Measurements from ENCODE around the gene FEZ2. TPM values are rescaled to one million over a fixed set of nuclear protein-coding genes. Genes with fewer than 3 reads are reported as not detected.

FEZ2 gene
- total and polyA plus RNA-seq, 12 donors: 13.9 to 103 (median 63.5) TPM

- H3K9me3 ChIP-seq (replicated peaks in 1 of 3): no peaks in the 10 kb centered on the region
- H3K36me3 ChIP-seq (replicated peaks in 1 of 2): peaks cover 0 to 8% of the 10 kb centered on the region in 2 donors
- no peaks in the 10 kb centered on the region for H3K4me1 ChIP-seq (replicated peaks in 1 of 2)
- no peaks in the 10 kb centered on the region for H3K27me3 ChIP-seq
- intact Hi-C loops (cut with DNase I): no loop called here
- WGBS, 4 donors: 88 to 97% (median 90%) methylated on average over 5 of the region's 5 CpGs
- H3K27ac ChIP-seq: no peak overlapping the region
- TF ChIP-seq CTCF (IDR thresholded peaks at IDR 0.05) (no peak), POLR2A (IDR thresholded peaks at IDR 0.05) (no peak)
- no peak overlapping the region for H3K4me3 ChIP-seq
- DNase-seq: no peak
Observed at GRCh38 chr2:36525245-36525644, 72.7 kb downstream of the FEZ2 start.

DNA sequence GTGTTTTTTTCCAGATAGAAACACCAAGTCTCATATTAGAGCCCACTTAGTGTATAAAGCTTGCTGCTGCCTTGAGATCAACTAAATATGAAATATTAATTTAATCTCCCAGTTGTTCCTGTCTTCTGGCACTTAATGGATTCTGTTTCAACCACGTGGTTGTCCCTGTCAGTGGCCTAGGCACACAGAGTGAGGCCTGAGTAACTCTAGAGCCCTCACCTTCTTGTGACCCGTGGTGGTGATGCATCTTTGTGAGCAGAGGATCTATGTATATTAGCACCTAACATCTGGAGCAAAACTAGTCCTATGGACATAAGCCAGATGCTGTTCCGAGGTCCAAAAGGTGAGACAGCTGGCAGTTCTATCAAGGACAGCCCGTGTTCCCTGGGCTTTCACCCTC lies 74.8 kb downstream of the FEZ2 start:
- Histone ChIP-seq H3K27me3 (no peaks in the 10 kb centered on the region), H3K27ac (no peak overlapping the region), H3K36me3 (replicated peaks in 1 of 2) (peaks cover 0 to 8% of the 10 kb centered on the region in 2 donors), H3K4me1 (replicated peaks in 1 of 2) (no peaks in the 10 kb centered on the region), H3K4me3 (no peak overlapping the region), H3K9me3 (replicated peaks in 1 of 3) (no peaks in the 10 kb centered on the region)
- no peak for TF ChIP-seq POLR2A (IDR thresholded peaks at IDR 0.05)
- TF ChIP-seq CTCF (IDR thresholded peaks at IDR 0.05): no peak
- 58 to 83% (median 74%) methylated on average over 4 of the region's 4 CpGs for WGBS, 4 donors
- intact Hi-C loops (cut with DNase I): no loop called here
- no peak for DNase-seq

GRCh38 chr2:36520431-36520830 lies 77.5 kb downstream of the FEZ2 start:
- Histone ChIP-seq H3K9me3 (replicated peaks in 1 of 3) (no peaks in the 10 kb centered on the region), H3K4me1 (replicated peaks in 1 of 2) (no peaks in the 10 kb centered on the region), H3K4me3 (no peak overlapping the region), H3K27me3 (no peaks in the 10 kb centered on the region), H3K27ac (no peak overlapping the region), H3K36me3 (replicated peaks in 1 of 2) (peaks cover 0 to 19% of the 10 kb centered on the region in 2 donors)
- WGBS, 4 donors: 93 to 97% (median 96%) methylated on average over 4 of the region's 4 CpGs
- TF ChIP-seq CTCF (IDR thresholded peaks at IDR 0.05) (no peak), POLR2A (IDR thresholded peaks at IDR 0.05) (no peak)
- DNase-seq: no peak
- intact Hi-C loops (cut with DNase I): no loop called here

DNA sequence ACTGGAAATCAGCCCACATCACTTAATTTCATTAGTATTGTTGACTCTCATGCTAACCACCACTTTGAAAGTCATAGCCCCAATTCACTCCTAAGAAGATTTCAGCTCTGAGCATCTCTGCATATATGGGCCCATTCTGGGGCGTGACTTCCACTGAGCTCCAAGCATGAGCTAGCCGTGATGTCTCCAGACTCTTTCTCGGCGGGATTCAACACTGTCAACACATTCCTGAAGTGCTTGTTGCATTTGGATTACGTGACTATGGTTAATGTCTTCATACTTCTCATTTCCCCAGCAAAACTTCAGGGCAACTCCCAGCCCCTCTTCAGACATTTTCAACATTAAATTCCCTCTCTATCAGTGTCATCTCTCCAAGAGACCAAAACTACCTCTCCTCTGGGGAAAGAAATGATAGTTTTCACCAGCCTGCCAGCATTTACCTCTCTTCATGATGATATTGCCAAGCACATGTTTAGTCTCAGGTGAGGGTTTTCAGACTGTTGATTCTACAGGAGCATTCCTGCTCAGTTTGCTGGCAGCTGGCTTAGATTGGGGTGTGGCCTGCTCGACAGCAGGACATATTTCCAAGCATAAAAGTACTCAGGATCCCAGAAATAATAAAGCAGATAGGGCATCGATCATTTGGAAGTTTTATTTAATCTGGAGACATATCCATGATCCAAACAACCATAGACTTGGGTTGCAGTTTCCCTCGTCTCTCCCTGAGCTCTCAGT lies 81.7 kb downstream of the FEZ2 start:
- intact Hi-C loops (cut with DNase I): no loop called here

More for the DNA sequence above, 81.7 kb downstream of the FEZ2 start:
- TF ChIP-seq CTCF (IDR thresholded peaks at IDR 0.05) (no peak), POLR2A (IDR thresholded peaks at IDR 0.05) (no peak)
- Histone ChIP-seq H3K36me3 (replicated peaks in 1 of 2) (peaks cover 0 to 28% of the 10 kb centered on the region in 2 donors), H3K27me3 (no peaks in the 10 kb centered on the region), H3K27ac (no peak overlapping the region), H3K4me3 (no peak overlapping the region), H3K9me3 (replicated peaks in 1 of 3) (no peaks in the 10 kb centered on the region), H3K4me1 (replicated peaks in 1 of 2) (no peaks in the 10 kb centered on the region)
- WGBS, 4 donors: 90 to 96% (median 91%) methylated on average over 8 of the region's 8 CpGs
- DNase-seq: no peak

Data from adrenal gland (tissue), 12 donors.